GM21423 (cell line): ENCODE measurements around the gene ADGRF1.

ENCODE experiments used
- ATAC-seq: cut with Tn5 transposase; IDR thresholded peaks from one replicate; pipeline ENCODE4 v1.9.1; 2021; ENCODE audit warnings: mild to moderate bottlenecking, moderate library complexity; ENCODE audit not compliant: unreplicated experiment

Gene ADGRF1

GRCh38 chr6:46985943-46986342 is 56.2 kb downstream of the ADGRF1 start:
- no peak for ATAC-seq

GRCh38 chr6:46983007-46983411 is 59.1 kb downstream of the ADGRF1 start:
- no peak for ATAC-seq

- no peak for ATAC-seq
Observed at GRCh38 chr6:46979206-46979605, 62.9 kb downstream of the ADGRF1 start.

GRCh38 chr6:46974786-46975185 is 67.3 kb downstream of the ADGRF1 start:
- no peak for ATAC-seq

- no peak for ATAC-seq
Observed at GRCh38 chr6:46973029-46973428, 69.1 kb downstream of the ADGRF1 start.

- no peak for ATAC-seq
Observed at GRCh38 chr6:46972531-46972930, 69.6 kb downstream of the ADGRF1 start.

GRCh38 chr6:46969206-46969605 is 72.9 kb downstream of the ADGRF1 start:
- no peak for ATAC-seq

- ATAC-seq, result no peak
Observed at GRCh38 chr6:46967826-46968349, 74.2 kb downstream of the ADGRF1 start.

GRCh38 chr6:46964716-46965519 is 77.2 kb downstream of the ADGRF1 start:
- ATAC-seq, result no peak

- no peak for ATAC-seq
Observed at GRCh38 chr6:46963626-46964025, 78.5 kb downstream of the ADGRF1 start.

- ATAC-seq, result no peak
Observed at GRCh38 chr6:46963039-46963438, 79.1 kb downstream of the ADGRF1 start.

GRCh38 chr6:46961711-46962110 is 80.4 kb downstream of the ADGRF1 start:
- ATAC-seq, result no peak

- no peak for ATAC-seq
Observed at GRCh38 chr6:46961232-46961631, 80.9 kb downstream of the ADGRF1 start.

- ATAC-seq, result no peak
Observed at GRCh38 chr6:46959419-46959818, 82.7 kb downstream of the ADGRF1 start.

GRCh38 chr6:46956409-46956808 is 85.7 kb downstream of the ADGRF1 start:
- ATAC-seq, result no peak

- ATAC-seq, result no peak
Observed at GRCh38 chr6:46954837-46955451, 87.2 kb downstream of the ADGRF1 start.

- no peak for ATAC-seq
Observed at GRCh38 chr6:46953921-46954320, 88.2 kb downstream of the ADGRF1 start.

GRCh38 chr6:46949632-46950280 is 92.4 kb downstream of the ADGRF1 start:
- ATAC-seq, result no peak

- no peak for ATAC-seq
Observed at GRCh38 chr6:46948699-46949098, 93.4 kb downstream of the ADGRF1 start.
